HTR-8/SVneo (cell line): Measurements from ENCODE around the gene GTPBP1.
A peak's percentile ranks its signal among the peaks of the same experiment; 100 is the strongest.

ENCODE experiments used
- DNase-seq: peaks from one replicate; pipeline ENCODE4 v3.0.0; 2011; ENCODE audit warnings: low spot score, mixed read lengths; ENCODE audit not compliant: insufficient read length
- FAIRE-seq: peaks from 2 replicates; lab custom pipeline; 2011; peaks lifted over from hg19 to GRCh38; lab: Jason Lieb, UNC

The GTPBP1 gene

GRCh38 chr22:38755911-38756532 is 50.3 kb downstream of the GTPBP1 start, which contains the start of gene SUN2:
Gene SUN2 (minus strand): TSS chr22:38755998. CDS start chr22:38752628, 3,370 bp downstream.
- FAIRE-seq (peak; percentile 64), DNase-seq (peak; percentile 87)

- DNase-seq, result no peak
Observed at GRCh38 chr22:38756711-38757463, 51.1 kb downstream of the GTPBP1 start.

GRCh38 chr22:38757464-38757757 is 51.7 kb downstream of the GTPBP1 start:
- FAIRE-seq, result no peak
- no peak for DNase-seq

More at GRCh38 chr22:38756711-38757463, 51.1 kb downstream of the GTPBP1 start:
- no peak for FAIRE-seq

GRCh38 chr22:38758276-38758945 is 52.7 kb downstream of the GTPBP1 start:
- FAIRE-seq (no peak), DNase-seq (no peak)

GRCh38 chr22:38759005-38759404 is 53.3 kb downstream of the GTPBP1 start:
- FAIRE-seq (no peak), DNase-seq (no peak)

GRCh38 chr22:38760477-38761201 is 54.9 kb downstream of the GTPBP1 start:
- FAIRE-seq, result no peak
- peak; percentile 22 for DNase-seq

GRCh38 chr22:38761202-38762162 is 55.7 kb downstream of the GTPBP1 start:
- FAIRE-seq, result peak; percentile 76

GRCh38 chr22:38762551-38762983 is 56.8 kb downstream of the GTPBP1 start:
- DNase-seq (no peak), FAIRE-seq (no peak)

More at GRCh38 chr22:38761202-38762162, 55.7 kb downstream of the GTPBP1 start:
- DNase-seq, result no peak

GRCh38 chr22:38766076-38766777 is 60.5 kb downstream of the GTPBP1 start:
- FAIRE-seq (peak; percentile 52), DNase-seq (peak; percentile 85)

- DNase-seq (no peak), FAIRE-seq (no peak)
Observed at GRCh38 chr22:38767313-38767712, 61.6 kb downstream of the GTPBP1 start.

GRCh38 chr22:38768036-38768435 is 62.3 kb downstream of the GTPBP1 start:
- no peak for FAIRE-seq

GRCh38 chr22:38770257-38770949 is 64.7 kb downstream of the GTPBP1 start:
- FAIRE-seq, result no peak
- DNase-seq, result no peak

More at GRCh38 chr22:38768036-38768435, 62.3 kb downstream of the GTPBP1 start:
- DNase-seq, result no peak

- FAIRE-seq (no peak), DNase-seq (no peak)
Observed at GRCh38 chr22:38772623-38772873, 66.8 kb downstream of the GTPBP1 start.

GRCh38 chr22:38773363-38773946 is 67.7 kb downstream of the GTPBP1 start:
- no peak for DNase-seq
- FAIRE-seq, result no peak

- DNase-seq (no peak), FAIRE-seq (no peak)
Observed at GRCh38 chr22:38774496-38775166, 68.9 kb downstream of the GTPBP1 start.

- DNase-seq (no peak), FAIRE-seq (no peak)
Observed at GRCh38 chr22:38775656-38776055, 69.9 kb downstream of the GTPBP1 start.

- DNase-seq (no peak), FAIRE-seq (no peak)
Observed at GRCh38 chr22:38776086-38776485, 70.3 kb downstream of the GTPBP1 start.
